T-cell (primary cell): Measurements from ENCODE around the gene S100A2. TPM values are rescaled to one million over a fixed set of nuclear protein-coding genes. Genes with fewer than 3 reads are reported as not detected.

Experiments used
- ATAC-seq, 4 experiments: fragments of 200-7000 bp in 3 of 4; fragments of 150-1000 bp in 1 of 4; cut with Tn5 transposase; replicated peaks in 1 of 4; 1 replicate in 3 of 4; 2 replicates in 1 of 4; pipeline ENCODE4 v1.10.0; 2021; ENCODE audit warnings: moderate library complexity in 3 of 4, mild to moderate bottlenecking in 2 of 4, moderate number of reproducible peaks in 1 of 4
- CTCF ChIA-PET, 2 donors: fragments of 300-600 bp; sonication (Branson Sonifier 250); formaldehyde crosslinking; loops; one replicate each; lab custom pipeline; 2022; ENCODE audit warnings: antibody characterized with exemption in 2 of 2; lab: Charles Lee
- POLR2A ChIA-PET, 2 donors: fragments of 300-600 bp; sonication (Branson Sonifier 250); formaldehyde crosslinking; loops; one replicate each; lab custom pipeline; 2022; ENCODE audit warnings: antibody characterized with exemption in 2 of 2; lab: Charles Lee
- DNase-seq, 35 experiments: peaks; one replicate each; pipeline versions ENCODE4 v3.0.0 to v3.0.0-alpha.2; 2013 to 2023
- H3K27ac ChIP-seq: one replicate; pipeline ENCODE4 v1.5.1; 2013; ENCODE audit warnings: low read length
- H3K27me3 ChIP-seq, 2 experiments: replicated peaks in 1 of 2; 1 replicate in 1 of 2; 2 replicates in 1 of 2; pipeline versions ENCODE4 v1.6.1 to v1.7.0; 2013; ENCODE audit warnings: low read length in 1 of 2, mixed read lengths in 1 of 2; ENCODE audit not compliant: control insufficient read depth in 2 of 2, insufficient read depth in 2 of 2; ENCODE audit errors: extremely low read depth in 1 of 2
- H3K36me3 ChIP-seq, 2 donors: 1 replicate in 1 of 2; 2 replicates in 1 of 2; pipeline versions ENCODE4 v1.6.1 to v1.7.0; 2013; ENCODE audit warnings: low read length in 1 of 2; ENCODE audit not compliant: control insufficient read depth in 2 of 2, insufficient read depth in 1 of 2; ENCODE audit errors: extremely low read depth in 1 of 2
- H3K4me1 ChIP-seq, 2 experiments: 1 replicate in 1 of 2; 2 replicates in 1 of 2; pipeline versions ENCODE4 v1.6.1 to v1.7.0; 2013; ENCODE audit warnings: low read length in 2 of 2, mixed read lengths in 1 of 2; ENCODE audit not compliant: insufficient read depth in 2 of 2, control insufficient read depth in 1 of 2; ENCODE audit errors: extremely low read depth in 1 of 2
- H3K4me3 ChIP-seq, 2 donors: 1 replicate in 1 of 2; 2 replicates in 1 of 2; pipeline versions ENCODE4 v1.5.1 to v1.7.0; 2013; ENCODE audit warnings: mild to moderate bottlenecking in 2 of 2, low read length in 1 of 2, moderate library complexity in 1 of 2; ENCODE audit not compliant: control insufficient read depth in 1 of 2; ENCODE audit errors: extremely low read depth in 1 of 2
- H3K9me3 ChIP-seq: 2 replicates; pipeline ENCODE4 v1.7.0; 2013
- H3K27ac Mint-ChIP-seq, 2 donors: one replicate each; pipeline ENCODE4 v1.8.0; 2020 to 2021; ENCODE audit warnings: mild to moderate bottlenecking in 2 of 2, mixed read lengths in 2 of 2
- H3K27me3 Mint-ChIP-seq, 2 donors: one replicate each; pipeline ENCODE4 v1.8.0; 2021 to 2022; ENCODE audit warnings: mixed read lengths in 2 of 2
- H3K36me3 Mint-ChIP-seq: one replicate; pipeline ENCODE4 v1.8.0; 2021; ENCODE audit warnings: mixed read lengths
- H3K4me1 Mint-ChIP-seq, 3 donors: one replicate each; pipeline ENCODE4 v1.8.0; 2020 to 2022; ENCODE audit warnings: mixed read lengths in 3 of 3, mild to moderate bottlenecking in 1 of 3
- H3K4me3 Mint-ChIP-seq, 3 donors: one replicate each; pipeline ENCODE4 v1.8.0; 2020 to 2022; ENCODE audit warnings: mild to moderate bottlenecking in 3 of 3, mixed read lengths in 3 of 3, moderate library complexity in 3 of 3
- H3K9me3 Mint-ChIP-seq, 3 donors: one replicate each; pipeline ENCODE4 v1.8.0; 2020 to 2022; ENCODE audit warnings: mixed read lengths in 3 of 3
- WGBS: methylation state at CpG from one replicate; pipeline ENCODE4 v1.1.5; 2013; ENCODE audit warnings: missing lambda C conversion rate; ENCODE audit not compliant: insufficient coverage; 5-methylcytosine and 5-hydroxymethylcytosine counted together
- total RNA-seq, 35 experiments: library from RNA in 6 of 35; stranded (reverse) in 6 of 35; fragments of 120-200 nt in 1 of 35; gene quantifications; one replicate each; pipeline versions ENCODE4 v1.2.1 to v1.2.4 and lab custom pipeline; 2013 to 2026

The S100A2 gene
- total RNA-seq, 5 donors from 2014 or later (not counting 1 experiment from before 2014, with no cell fraction given) = 0.66 TPM; not detected in 4

- ATAC-seq = no peak
- CTCF ChIA-PET = no interaction called here
- Mint-ChIP-seq H3K4me3 (no peak overlapping the region), H3K9me3 (no peaks in the 10 kb centered on the region), H3K36me3 (no peaks in the 10 kb centered on the region), H3K27ac (no peak overlapping the region), H3K27me3 (no peaks in the 10 kb centered on the region), H3K4me1 (no peaks in the 10 kb centered on the region)
- H3K9me3 ChIP-seq = no peaks in the 10 kb centered on the region
- DNase-seq = no peak
- POLR2A ChIA-PET = no interaction called here
- WGBS = 86% methylated on average over 15 of the region's 19 CpGs
- no peaks in the 10 kb centered on the region for H3K27me3 ChIP-seq
- no peak overlapping the region for H3K4me3 ChIP-seq
- H3K4me1 ChIP-seq = no peaks in the 10 kb centered on the region
- H3K27ac ChIP-seq = no peak overlapping the region
- H3K36me3 ChIP-seq = no peaks in the 10 kb centered on the region
Observed at GRCh38 chr1:153608742-153609584, 43.3 kb upstream of the S100A2 start.

- Histone ChIP-seq H3K27me3 (no peaks in the 10 kb centered on the region), H3K27ac (no peak overlapping the region), H3K36me3 (no peaks in the 10 kb centered on the region), H3K9me3 (no peaks in the 10 kb centered on the region), H3K4me3 (no peak overlapping the region), H3K4me1 (no peaks in the 10 kb centered on the region)
- 100% methylated on average over 2 of the region's 7 CpGs for WGBS
- H3K36me3 Mint-ChIP-seq = no peaks in the 10 kb centered on the region
- no peak overlapping the region for H3K4me3 Mint-ChIP-seq
- CTCF ChIA-PET = interaction anchor here in 1 of 2 donors (1.4 kb wide), 1 partner anchor 10 kb away, joined by 4 read pairs; no protein-coding TSS in a partner anchor
- POLR2A ChIA-PET = no interaction called here
- H3K9me3 Mint-ChIP-seq = no peaks in the 10 kb centered on the region
- H3K4me1 Mint-ChIP-seq = no peaks in the 10 kb centered on the region
- no peak for DNase-seq
- H3K27ac Mint-ChIP-seq = no peak overlapping the region
- no peak for ATAC-seq
- no peaks in the 10 kb centered on the region for H3K27me3 Mint-ChIP-seq
Observed at GRCh38 chr1:153608089-153608682, 42.5 kb upstream of the S100A2 start.

- no peaks in the 10 kb centered on the region for H3K36me3 Mint-ChIP-seq
- 95% methylated on average over 8 of the region's 8 CpGs for WGBS
- no peaks in the 10 kb centered on the region for H3K9me3 Mint-ChIP-seq
- H3K4me3 Mint-ChIP-seq = no peak overlapping the region
- no peaks in the 10 kb centered on the region for H3K27me3 ChIP-seq
- no peak overlapping the region for H3K27ac ChIP-seq
- no peak for ATAC-seq
- no peaks in the 10 kb centered on the region for H3K36me3 ChIP-seq
- no peak for DNase-seq
- H3K4me1 Mint-ChIP-seq = peaks cover 0 to 5% (median 3%) of the 10 kb centered on the region in 3 donors
- no peaks in the 10 kb centered on the region for H3K4me1 ChIP-seq
- H3K4me3 ChIP-seq = no peak overlapping the region
- no peaks in the 10 kb centered on the region for H3K9me3 ChIP-seq
- POLR2A ChIA-PET = interaction anchor here in 1 of 2 donors (0.6 kb wide), 1 partner anchor 855 kb away, joined by 4 read pairs; no protein-coding TSS in a partner anchor
- H3K27me3 Mint-ChIP-seq = no peaks in the 10 kb centered on the region
- CTCF ChIA-PET = interaction anchor here in 1 of 2 donors (1.4 kb wide), 1 partner anchor 9 kb away, joined by 4 read pairs; no protein-coding TSS in a partner anchor
- H3K27ac Mint-ChIP-seq = no peak overlapping the region
Observed at GRCh38 chr1:153607381-153607780, 41.7 kb upstream of the S100A2 start.

GRCh38 chr1:153606194-153606593, 40.5 kb upstream of the S100A2 start:
- H3K4me3 Mint-ChIP-seq = no peak overlapping the region
- H3K9me3 ChIP-seq = no peaks in the 10 kb centered on the region
- peaks cover 0 to 9% (median 4%) of the 10 kb centered on the region in 3 donors for H3K4me1 Mint-ChIP-seq
- no peaks in the 10 kb centered on the region for H3K27me3 Mint-ChIP-seq
- no peak overlapping the region for H3K27ac Mint-ChIP-seq
- DNase-seq (no peak), ATAC-seq (no peak)
- no peaks in the 10 kb centered on the region for H3K27me3 ChIP-seq
- WGBS = no CpG with 5 or more reads among the region's 11 CpGs
- CTCF ChIA-PET = interaction anchor here in 1 of 2 donors (0.7 kb wide), 1 partner anchor 106 kb away, joined by 4 read pairs; no protein-coding TSS in a partner anchor
- H3K36me3 ChIP-seq = no peaks in the 10 kb centered on the region
- no peaks in the 10 kb centered on the region for H3K36me3 Mint-ChIP-seq
- H3K4me3 ChIP-seq = no peak overlapping the region
- no peaks in the 10 kb centered on the region for H3K4me1 ChIP-seq
- no peak overlapping the region for H3K27ac ChIP-seq
- H3K9me3 Mint-ChIP-seq = no peaks in the 10 kb centered on the region
- POLR2A ChIA-PET = interaction anchor here in 1 of 2 donors (0.6 kb wide), 2 partner anchors 105 to 155 kb away, joined by 4 read pairs; no protein-coding TSS in a partner anchor

GRCh38 chr1:153602749-153603148, 37.1 kb upstream of the S100A2 start:
- Histone ChIP-seq H3K36me3 (no peaks in the 10 kb centered on the region), H3K4me1 (peaks cover 4 to 10% of the 10 kb centered on the region in 2 experiments), H3K9me3 (no peaks in the 10 kb centered on the region), H3K4me3 (no peak overlapping the region), H3K27me3 (no peaks in the 10 kb centered on the region), H3K27ac (no peak overlapping the region)
- DNase-seq = no peak
- Mint-ChIP-seq H3K36me3 (no peaks in the 10 kb centered on the region), H3K9me3 (no peaks in the 10 kb centered on the region), H3K4me3 (no peak overlapping the region), H3K27ac (peak overlapping the region in 1 of 2 donors; percentile 4), H3K27me3 (no peaks in the 10 kb centered on the region), H3K4me1 (peaks cover 8 to 21% (median 8%) of the 10 kb centered on the region in 3 donors)
- no peak for ATAC-seq
- WGBS = 100% methylated on average over 2 of the region's 6 CpGs
- POLR2A ChIA-PET = no interaction called here
- CTCF ChIA-PET = no interaction called here

GRCh38 chr1:153599847-153600246, 34.2 kb upstream of the S100A2 start:
- ChIA-PET POLR2A (no interaction called here), CTCF (interaction anchor here in 1 of 2 donors (1.1 kb wide), 1 partner anchor 68 kb away, joined by 3 read pairs; no protein-coding TSS in a partner anchor)
- Mint-ChIP-seq H3K4me1 (peaks cover 8 to 21% (median 16%) of the 10 kb centered on the region in 3 donors), H3K4me3 (no peak overlapping the region), H3K27me3 (no peaks in the 10 kb centered on the region), H3K27ac (no peak overlapping the region), H3K36me3 (no peaks in the 10 kb centered on the region), H3K9me3 (no peaks in the 10 kb centered on the region)
- no peaks in the 10 kb centered on the region for H3K9me3 ChIP-seq
- peaks cover 4 to 10% of the 10 kb centered on the region in 2 experiments for H3K4me1 ChIP-seq
- ATAC-seq (no peak), DNase-seq (no peak)
- H3K27me3 ChIP-seq = no peaks in the 10 kb centered on the region
- no peaks in the 10 kb centered on the region for H3K36me3 ChIP-seq
- H3K4me3 ChIP-seq = no peak overlapping the region
- 100% methylated on average over 1 of the region's 7 CpGs for WGBS
- no peak overlapping the region for H3K27ac ChIP-seq
